Activated naive CD4-positive, alpha-beta T cell treated with anti-CD3 and anti-CD28 coated beads, Interleukin-2, amount 50 U/mL, for 24 hours (primary cell): ENCODE results near the gene NME7.

Experiments
- H3K27ac Mint-ChIP-seq: one replicate; pipeline ENCODE4 v1.8.0; 2021; ENCODE audit warnings: mild to moderate bottlenecking, mixed read lengths
- H3K27me3 Mint-ChIP-seq: one replicate; pipeline ENCODE4 v1.8.0; 2021; ENCODE audit warnings: mixed read lengths
- H3K36me3 Mint-ChIP-seq: one replicate; pipeline ENCODE4 v1.8.0; 2021; ENCODE audit warnings: mixed read lengths
- H3K4me1 Mint-ChIP-seq: one replicate; pipeline ENCODE4 v1.8.0; 2021; ENCODE audit warnings: mixed read lengths
- H3K4me3 Mint-ChIP-seq: one replicate; pipeline ENCODE4 v1.8.0; 2021; ENCODE audit warnings: mild to moderate bottlenecking, mixed read lengths
- H3K9me3 Mint-ChIP-seq: one replicate; pipeline ENCODE4 v1.8.0; 2021; ENCODE audit warnings: mixed read lengths

The NME7 gene

GRCh38 chr1:169146576-169147214 lies 220.9 kb downstream of the NME7 start:
- peaks cover 2% of the 10 kb centered on the region for H3K36me3 Mint-ChIP-seq
- H3K4me3 Mint-ChIP-seq, result no peak overlapping the region
- H3K27ac Mint-ChIP-seq, result no peak overlapping the region
- H3K27me3 Mint-ChIP-seq, result no peaks in the 10 kb centered on the region
- no peaks in the 10 kb centered on the region for H3K9me3 Mint-ChIP-seq
- H3K4me1 Mint-ChIP-seq, result no peaks in the 10 kb centered on the region

GRCh38 chr1:169144941-169145626 lies 222.5 kb downstream of the NME7 start:
- Mint-ChIP-seq H3K27ac (no peak overlapping the region), H3K4me1 (no peaks in the 10 kb centered on the region), H3K4me3 (no peak overlapping the region), H3K36me3 (no peaks in the 10 kb centered on the region), H3K27me3 (no peaks in the 10 kb centered on the region), H3K9me3 (no peaks in the 10 kb centered on the region)

GRCh38 chr1:169143984-169144383 lies 223.6 kb downstream of the NME7 start:
- Mint-ChIP-seq H3K27ac (no peak overlapping the region), H3K4me1 (peaks cover 9% of the 10 kb centered on the region), H3K27me3 (no peaks in the 10 kb centered on the region), H3K9me3 (no peaks in the 10 kb centered on the region), H3K4me3 (no peak overlapping the region), H3K36me3 (no peaks in the 10 kb centered on the region)

GRCh38 chr1:169143346-169143745 lies 224.3 kb downstream of the NME7 start:
- Mint-ChIP-seq H3K36me3 (no peaks in the 10 kb centered on the region), H3K9me3 (no peaks in the 10 kb centered on the region), H3K27ac (no peak overlapping the region), H3K4me3 (no peak overlapping the region), H3K4me1 (peaks cover 15% of the 10 kb centered on the region), H3K27me3 (no peaks in the 10 kb centered on the region)

GRCh38 chr1:169142129-169142528 lies 225.5 kb downstream of the NME7 start:
- Mint-ChIP-seq H3K4me3 (no peak overlapping the region), H3K9me3 (no peaks in the 10 kb centered on the region), H3K36me3 (peaks cover 1% of the 10 kb centered on the region), H3K4me1 (peaks cover 20% of the 10 kb centered on the region), H3K27me3 (no peaks in the 10 kb centered on the region), H3K27ac (no peak overlapping the region)

- Mint-ChIP-seq H3K4me3 (no peak overlapping the region), H3K27me3 (no peaks in the 10 kb centered on the region), H3K9me3 (no peaks in the 10 kb centered on the region), H3K36me3 (peaks cover 2% of the 10 kb centered on the region), H3K27ac (no peak overlapping the region), H3K4me1 (peaks cover 20% of the 10 kb centered on the region)
These were observed 226.2 kb downstream of the NME7 start for GRCh38 chr1:169141356-169141755.

- H3K9me3 Mint-ChIP-seq, result no peaks in the 10 kb centered on the region
- no peak overlapping the region for H3K4me3 Mint-ChIP-seq
- H3K4me1 Mint-ChIP-seq, result peaks cover 20% of the 10 kb centered on the region
- H3K36me3 Mint-ChIP-seq, result peaks cover 2% of the 10 kb centered on the region
- H3K27me3 Mint-ChIP-seq, result no peaks in the 10 kb centered on the region
- peak overlapping the region; percentile 91 for H3K27ac Mint-ChIP-seq
These were observed 228.5 kb downstream of the NME7 start for GRCh38 chr1:169138866-169139670.

GRCh38 chr1:169137357-169137756 lies 230.2 kb downstream of the NME7 start:
- Mint-ChIP-seq H3K27ac (peak overlapping the region; percentile 72), H3K27me3 (no peaks in the 10 kb centered on the region), H3K4me3 (no peak overlapping the region), H3K9me3 (no peaks in the 10 kb centered on the region), H3K36me3 (peaks cover 2% of the 10 kb centered on the region), H3K4me1 (peaks cover 20% of the 10 kb centered on the region)

- Mint-ChIP-seq H3K9me3 (no peaks in the 10 kb centered on the region), H3K27me3 (no peaks in the 10 kb centered on the region), H3K4me3 (no peak overlapping the region), H3K27ac (no peak overlapping the region), H3K36me3 (peaks cover 5% of the 10 kb centered on the region), H3K4me1 (peaks cover 11% of the 10 kb centered on the region)
These were observed 233.6 kb downstream of the NME7 start for GRCh38 chr1:169133801-169134502.

- H3K27me3 Mint-ChIP-seq, result no peaks in the 10 kb centered on the region
- peaks cover 9% of the 10 kb centered on the region for H3K36me3 Mint-ChIP-seq
- no peaks in the 10 kb centered on the region for H3K9me3 Mint-ChIP-seq
- H3K4me1 Mint-ChIP-seq, result peaks cover 11% of the 10 kb centered on the region
- H3K4me3 Mint-ChIP-seq, result no peak overlapping the region
- no peak overlapping the region for H3K27ac Mint-ChIP-seq
These were observed 234.4 kb downstream of the NME7 start for GRCh38 chr1:169133228-169133576.

- Mint-ChIP-seq H3K27ac (no peak overlapping the region), H3K4me1 (peaks cover 14% of the 10 kb centered on the region), H3K4me3 (no peak overlapping the region), H3K27me3 (no peaks in the 10 kb centered on the region), H3K36me3 (peaks cover 12% of the 10 kb centered on the region), H3K9me3 (no peaks in the 10 kb centered on the region)
These were observed 234.9 kb downstream of the NME7 start for GRCh38 chr1:169132512-169133227.

GRCh38 chr1:169130683-169131082 lies 236.9 kb downstream of the NME7 start:
- Mint-ChIP-seq H3K4me3 (no peak overlapping the region), H3K4me1 (peaks cover 10% of the 10 kb centered on the region), H3K9me3 (no peaks in the 10 kb centered on the region), H3K36me3 (peaks cover 10% of the 10 kb centered on the region), H3K27me3 (no peaks in the 10 kb centered on the region), H3K27ac (no peak overlapping the region)

- H3K36me3 Mint-ChIP-seq, result peaks cover 15% of the 10 kb centered on the region
- H3K9me3 Mint-ChIP-seq, result no peaks in the 10 kb centered on the region
- peaks cover 10% of the 10 kb centered on the region for H3K4me1 Mint-ChIP-seq
- H3K4me3 Mint-ChIP-seq, result no peak overlapping the region
- no peak overlapping the region for H3K27ac Mint-ChIP-seq
- H3K27me3 Mint-ChIP-seq, result no peaks in the 10 kb centered on the region
These were observed 238.3 kb downstream of the NME7 start for GRCh38 chr1:169129109-169129784.

- Mint-ChIP-seq H3K36me3 (peaks cover 15% of the 10 kb centered on the region), H3K9me3 (no peaks in the 10 kb centered on the region), H3K4me3 (no peak overlapping the region), H3K27ac (peak overlapping the region; percentile 65), H3K27me3 (no peaks in the 10 kb centered on the region), H3K4me1 (peaks cover 10% of the 10 kb centered on the region)
These were observed 239.0 kb downstream of the NME7 start for GRCh38 chr1:169128562-169128961.

GRCh38 chr1:169127305-169127704 lies 240.3 kb downstream of the NME7 start:
- Mint-ChIP-seq H3K9me3 (no peaks in the 10 kb centered on the region), H3K4me1 (peaks cover 10% of the 10 kb centered on the region), H3K36me3 (peaks cover 15% of the 10 kb centered on the region), H3K27me3 (no peaks in the 10 kb centered on the region), H3K4me3 (no peak overlapping the region), H3K27ac (no peak overlapping the region)
